Femur (tissue), 1 donor: ENCODE measurements around the gene MT1E.
"Not testable (repeated sequence)": the region's sequence is repeated elsewhere in the genome, so short reads cannot be mapped to it uniquely, and the experiment has no call there.

Experiments
- DNase-seq: peaks from one replicate; pipeline ENCODE4 v3.0.0-alpha.2; 2017

Gene MT1E

GRCh38 chr16:56625140-56625942, at the start of gene MT1E:
MT1E (plus strand) TSS chr16:56625781; CDS start chr16:56625852, 71 bp downstream.
- peak; percentile 79 for DNase-seq

GRCh38 chr16:56576585-56577299, 48.8 kb upstream of the MT1E start:
- peak; percentile 55 for DNase-seq

- no peak for DNase-seq
Observed at GRCh38 chr16:56577300-56577625, 48.3 kb upstream of the MT1E start.

GRCh38 chr16:56580391-56581048, 45.1 kb upstream of the MT1E start:
- DNase-seq = no peak

- DNase-seq = not testable (repeated sequence)
Observed at GRCh38 chr16:56582911-56583310, 42.7 kb upstream of the MT1E start.

- no peak for DNase-seq
Observed at GRCh38 chr16:56583351-56584168, 42.0 kb upstream of the MT1E start.

- no peak for DNase-seq
Observed at GRCh38 chr16:56584276-56584675, 41.3 kb upstream of the MT1E start.

GRCh38 chr16:56588781-56589140, 36.8 kb upstream of the MT1E start:
- no peak for DNase-seq

GRCh38 chr16:56589141-56590039, 36.2 kb upstream of the MT1E start, which contains the start of gene MT3:
MT3 (plus strand) TSS chr16:56589528; CDS start chr16:56589591, 63 bp downstream.
- peak; percentile 35 for DNase-seq

- DNase-seq = no peak
Observed at GRCh38 chr16:56591377-56592060, 34.1 kb upstream of the MT1E start.

GRCh38 chr16:56593573-56594291, 31.8 kb upstream of the MT1E start:
- no peak for DNase-seq

GRCh38 chr16:56594292-56594619, 31.3 kb upstream of the MT1E start:
- no peak for DNase-seq

GRCh38 chr16:56600398-56600999, 25.1 kb upstream of the MT1E start:
- DNase-seq = no peak

- DNase-seq = no peak
Observed at GRCh38 chr16:56601325-56601724, 24.3 kb upstream of the MT1E start.

GRCh38 chr16:56603589-56603988, 22.0 kb upstream of the MT1E start:
- no peak for DNase-seq

- no peak for DNase-seq
Observed at GRCh38 chr16:56604966-56605365, 20.6 kb upstream of the MT1E start.

- no peak for DNase-seq
Observed at GRCh38 chr16:56605475-56605874, 20.1 kb upstream of the MT1E start.

- DNase-seq = peak; percentile 31
Observed at GRCh38 chr16:56606071-56606475, 19.5 kb upstream of the MT1E start.

GRCh38 chr16:56606476-56607108, 19.0 kb upstream of the MT1E start:
- DNase-seq = no peak
